Activated CD4-positive, alpha-beta T cell treated with anti-CD3 and anti-CD28 coated beads for 36 hours (primary cell): ENCODE results near the gene VAV2. TPM values are rescaled to one million over a fixed set of nuclear protein-coding genes. Genes with fewer than 3 reads are reported as not detected.

Source experiments
- ATAC-seq: fragments of 200-7000 bp; cut with Tn5 transposase; one replicate; pipeline ENCODE4 v1.10.0; 2021; ENCODE audit warnings: mild to moderate bottlenecking, moderate library complexity
- CTCF ChIA-PET: fragments of 350-600 bp; sonication (Branson Sonifier 250); formaldehyde crosslinking; loops from one replicate; lab custom pipeline; 2021; ENCODE audit warnings: antibody characterized with exemption; lab: Charles Lee
- POLR2A ChIA-PET: fragments of 350-600 bp; sonication (Branson Sonifier 250); formaldehyde crosslinking; loops from one replicate; lab custom pipeline; 2021; ENCODE audit warnings: antibody characterized with exemption, inconsistent platforms; lab: Charles Lee
- DNase-seq: peaks from one replicate; pipeline ENCODE4 v3.0.0-alpha.2; 2020
- H3K27ac Mint-ChIP-seq: one replicate; pipeline ENCODE4 v1.8.0; 2021; ENCODE audit warnings: mixed read lengths
- H3K27me3 Mint-ChIP-seq: one replicate; pipeline ENCODE4 v1.8.0; 2021; ENCODE audit warnings: mixed read lengths
- H3K36me3 Mint-ChIP-seq: one replicate; pipeline ENCODE4 v1.8.0; 2021; ENCODE audit warnings: low read depth, mixed read lengths
- H3K4me1 Mint-ChIP-seq: one replicate; pipeline ENCODE4 v1.8.0; 2021; ENCODE audit warnings: mixed read lengths
- H3K4me3 Mint-ChIP-seq: one replicate; pipeline ENCODE4 v1.8.0; 2021; ENCODE audit warnings: mild to moderate bottlenecking, moderate library complexity, mixed read lengths
- H3K9me3 Mint-ChIP-seq: one replicate; pipeline ENCODE4 v1.8.0; 2021; ENCODE audit warnings: low read depth, mixed read lengths
- intact Hi-C, 2 experiments: fragments of 100-400 bp; cut with DNase I in 1 of 2; cut with micrococcal nuclease in 1 of 2; formaldehyde crosslinking; loops; one replicate each; pipeline versions ENCODE4 v1.14.2 to v1.15.1; 2022 to 2024; cut with DNase I, micrococcal nuclease
- total RNA-seq, 2 experiments: library from RNA; stranded (reverse); gene quantifications; one replicate each; pipeline ENCODE4 v1.2.3, GENCODE V29; 2021

The VAV2 gene
- total RNA-seq, 2 experiments from 2014 or later = 5.1 to 6.5 TPM

DNA sequence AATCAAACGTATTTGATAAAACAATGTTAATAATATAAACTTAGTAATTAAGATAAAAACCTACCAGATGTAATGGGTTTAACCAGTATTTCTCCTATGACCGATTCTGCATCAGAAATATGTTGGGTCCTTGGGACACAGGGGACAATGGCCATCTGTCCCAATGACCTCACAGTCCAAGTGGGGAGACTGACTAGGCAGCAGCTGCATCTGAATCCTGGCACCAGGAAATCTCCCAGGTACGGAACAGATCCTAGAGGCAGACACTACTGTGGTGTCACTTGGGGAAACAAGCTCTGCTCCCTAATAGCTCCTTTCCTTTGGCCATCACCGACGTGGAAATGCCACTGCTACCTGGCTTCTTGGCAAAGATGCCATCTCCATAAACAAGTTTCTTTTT is 172.2 kb downstream of the VAV2 start:
- no peaks in the 10 kb centered on the region for H3K4me1 Mint-ChIP-seq
- no peak overlapping the region for H3K27ac Mint-ChIP-seq
- ChIA-PET POLR2A (no interaction called here), CTCF (no interaction called here)
- intact Hi-C loops = no loop called here
- H3K27me3 Mint-ChIP-seq = no peaks in the 10 kb centered on the region
- no peaks in the 10 kb centered on the region for H3K36me3 Mint-ChIP-seq
- H3K4me3 Mint-ChIP-seq = no peak overlapping the region
- no peaks in the 10 kb centered on the region for H3K9me3 Mint-ChIP-seq
- DNase-seq (no peak), ATAC-seq (no peak)

DNA sequence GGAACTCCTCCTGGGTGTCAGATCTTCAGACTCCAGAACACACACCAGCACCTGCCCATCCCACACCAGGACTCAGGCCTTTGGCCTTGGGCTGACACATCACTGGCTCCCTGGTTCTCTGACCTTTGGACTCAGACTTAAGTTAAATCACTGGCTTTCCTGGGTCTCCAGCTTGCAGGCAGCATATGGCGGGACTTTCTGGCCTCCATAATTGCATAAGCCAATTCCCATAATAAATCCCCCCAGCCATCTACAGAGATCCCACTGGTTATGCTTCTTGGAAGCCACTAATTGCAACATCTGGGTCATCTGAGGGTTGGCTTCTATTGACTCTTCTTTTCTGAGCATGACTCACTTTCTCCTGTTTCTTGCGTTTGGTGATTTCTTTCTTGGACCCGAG is 173.7 kb downstream of the VAV2 start:
- Mint-ChIP-seq H3K4me3 (no peak overlapping the region), H3K36me3 (no peaks in the 10 kb centered on the region), H3K27me3 (no peaks in the 10 kb centered on the region), H3K27ac (no peak overlapping the region), H3K9me3 (no peaks in the 10 kb centered on the region), H3K4me1 (no peaks in the 10 kb centered on the region)
- ChIA-PET POLR2A (no interaction called here), CTCF (interaction anchor here (0.8 kb wide), 2 partner anchors 18 to 280 kb away, joined by 3 read pairs; no protein-coding TSS in a partner anchor)
- ATAC-seq = no peak
- intact Hi-C loops = no loop called here
- DNase-seq = no peak

- H3K27ac Mint-ChIP-seq = no peak overlapping the region
- ChIA-PET POLR2A (no interaction called here), CTCF (no interaction called here)
- no peaks in the 10 kb centered on the region for H3K27me3 Mint-ChIP-seq
- H3K9me3 Mint-ChIP-seq = no peaks in the 10 kb centered on the region
- no peaks in the 10 kb centered on the region for H3K36me3 Mint-ChIP-seq
- ATAC-seq (no peak), DNase-seq (no peak)
- intact Hi-C loops = no loop called here
- H3K4me3 Mint-ChIP-seq = no peak overlapping the region
- no peaks in the 10 kb centered on the region for H3K4me1 Mint-ChIP-seq
Measured at GRCh38 chr9:133815781-133816180, 176.3 kb downstream of the VAV2 start.

- DNase-seq (no peak), ATAC-seq (no peak)
- ChIA-PET CTCF (no interaction called here), POLR2A (interaction anchor here (0.5 kb wide), 1 partner anchor 210 kb away, joined by 3 read pairs; no protein-coding TSS in a partner anchor)
- H3K4me1 Mint-ChIP-seq = no peaks in the 10 kb centered on the region
- no peaks in the 10 kb centered on the region for H3K27me3 Mint-ChIP-seq
- H3K27ac Mint-ChIP-seq = no peak overlapping the region
- H3K4me3 Mint-ChIP-seq = no peak overlapping the region
- H3K36me3 Mint-ChIP-seq = no peaks in the 10 kb centered on the region
- H3K9me3 Mint-ChIP-seq = no peaks in the 10 kb centered on the region
- intact Hi-C loops = no loop called here
Measured at GRCh38 chr9:133814586-133815208, 177.4 kb downstream of the VAV2 start.

DNA sequence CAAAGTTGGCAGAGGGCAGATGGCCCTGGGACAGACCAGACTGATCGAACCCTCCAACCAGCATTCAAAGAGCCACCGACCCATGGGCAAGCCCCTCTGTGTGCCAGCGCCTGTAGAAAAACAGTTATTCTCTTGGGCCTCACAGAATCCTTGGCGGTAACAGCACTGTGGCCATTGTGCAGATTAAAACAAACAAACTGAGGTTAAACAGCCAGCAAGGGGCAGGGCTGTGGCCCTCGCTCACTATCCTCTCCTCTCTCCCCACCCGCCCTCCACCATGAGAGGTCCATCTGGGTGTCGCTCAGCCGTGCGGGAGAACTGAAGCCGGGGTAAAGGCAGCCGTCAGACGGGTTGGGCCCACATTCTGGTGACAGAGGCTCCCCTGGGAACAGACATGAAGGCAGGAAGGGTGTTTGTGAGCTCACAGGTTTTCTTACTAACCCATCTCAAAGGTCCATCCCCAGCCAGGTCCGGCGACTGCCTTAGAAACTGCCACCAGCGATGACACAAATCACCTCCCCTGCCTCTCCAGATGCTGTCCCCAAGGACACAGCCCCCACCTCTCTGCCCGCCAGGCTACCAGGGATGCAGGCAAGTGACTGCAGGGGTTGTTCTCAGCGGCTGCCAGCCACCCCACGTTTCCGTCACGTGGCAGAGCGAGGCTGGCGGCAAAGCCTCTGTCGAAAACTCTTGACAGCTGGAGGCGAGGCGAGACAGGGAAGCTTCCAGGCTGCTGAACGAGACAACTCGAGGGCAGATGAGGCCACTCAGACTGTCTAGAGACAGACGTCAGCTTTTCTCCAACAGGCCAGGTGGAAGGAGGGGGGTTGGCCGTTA is 178.2 kb downstream of the VAV2 start:
- no peaks in the 10 kb centered on the region for H3K9me3 Mint-ChIP-seq
- H3K27me3 Mint-ChIP-seq = no peaks in the 10 kb centered on the region
- no peak overlapping the region for H3K27ac Mint-ChIP-seq
- H3K36me3 Mint-ChIP-seq = no peaks in the 10 kb centered on the region
- no peak overlapping the region for H3K4me3 Mint-ChIP-seq
- no peaks in the 10 kb centered on the region for H3K4me1 Mint-ChIP-seq
- DNase-seq (no peak), ATAC-seq (no peak)
- ChIA-PET CTCF (no interaction called here), POLR2A (no interaction called here)
- intact Hi-C loops = no loop called here

DNA sequence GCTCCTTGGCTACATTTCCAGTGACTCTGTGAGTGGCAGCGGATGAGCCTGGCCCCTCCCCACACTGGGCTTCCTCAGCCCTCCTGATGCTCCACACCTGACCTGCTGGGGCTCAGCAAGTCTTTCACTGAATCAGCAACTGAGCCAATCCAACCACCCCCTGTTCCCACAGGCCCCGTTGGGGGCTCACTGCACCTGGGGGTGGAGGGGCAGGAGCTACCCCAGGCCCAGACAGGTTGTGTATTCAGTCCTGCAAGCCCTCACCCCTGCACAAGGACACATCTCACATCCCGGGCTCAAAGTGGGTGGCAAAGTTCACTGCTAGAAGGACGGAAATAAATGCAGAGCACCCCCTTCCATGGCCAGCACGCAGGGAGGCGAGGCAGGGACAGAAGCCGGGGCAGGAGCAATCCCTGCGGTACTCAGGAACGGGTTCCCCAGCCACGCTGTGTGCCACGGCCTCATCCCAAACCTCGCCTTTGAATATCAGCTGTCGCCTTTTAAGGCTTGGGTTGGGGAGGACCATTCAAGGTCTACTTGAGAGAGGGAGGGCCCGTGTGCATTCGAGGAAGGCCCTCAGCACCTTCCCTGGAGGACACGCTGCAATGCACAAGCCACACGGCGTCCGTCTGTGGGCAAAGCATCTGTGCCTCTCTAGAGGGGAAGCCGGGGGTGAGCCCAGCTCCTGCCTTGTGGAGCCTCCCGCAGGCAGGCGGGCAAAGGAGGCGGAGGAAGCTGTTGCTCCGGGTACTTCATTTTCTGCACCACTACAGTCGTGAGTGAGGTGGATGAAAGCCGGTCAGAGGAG is 179.0 kb downstream of the VAV2 start:
- Mint-ChIP-seq H3K4me3 (no peak overlapping the region), H3K4me1 (no peaks in the 10 kb centered on the region), H3K36me3 (no peaks in the 10 kb centered on the region), H3K27me3 (no peaks in the 10 kb centered on the region), H3K9me3 (no peaks in the 10 kb centered on the region), H3K27ac (no peak overlapping the region)
- CTCF ChIA-PET = interaction anchor here (0.6 kb wide), 1 partner anchor 57 kb away, joined by 4 read pairs; no protein-coding TSS in a partner anchor
- POLR2A ChIA-PET = no interaction called here
- ATAC-seq = no peak
- intact Hi-C loops = no loop called here
- no peak for DNase-seq

- ChIA-PET CTCF (interaction anchor here (0.6 kb wide), 1 partner anchor 58 kb away, joined by 4 read pairs; no protein-coding TSS in a partner anchor), POLR2A (no interaction called here)
- H3K4me1 Mint-ChIP-seq = no peaks in the 10 kb centered on the region
- no peaks in the 10 kb centered on the region for H3K9me3 Mint-ChIP-seq
- no peaks in the 10 kb centered on the region for H3K36me3 Mint-ChIP-seq
- intact Hi-C loops = no loop called here
- no peak overlapping the region for H3K4me3 Mint-ChIP-seq
- DNase-seq (no peak), ATAC-seq (no peak)
- no peaks in the 10 kb centered on the region for H3K27me3 Mint-ChIP-seq
- no peak overlapping the region for H3K27ac Mint-ChIP-seq
Measured at GRCh38 chr9:133812077-133812868, 179.9 kb downstream of the VAV2 start.

- no peak for DNase-seq
- no peak for ATAC-seq
- ChIA-PET CTCF (no interaction called here), POLR2A (no interaction called here)
- Mint-ChIP-seq H3K4me3 (no peak overlapping the region), H3K27ac (no peak overlapping the region), H3K36me3 (no peaks in the 10 kb centered on the region), H3K27me3 (no peaks in the 10 kb centered on the region), H3K9me3 (no peaks in the 10 kb centered on the region), H3K4me1 (no peaks in the 10 kb centered on the region)
- intact Hi-C loops = no loop called here
Measured at GRCh38 chr9:133811471-133811870, 180.7 kb downstream of the VAV2 start.

DNA sequence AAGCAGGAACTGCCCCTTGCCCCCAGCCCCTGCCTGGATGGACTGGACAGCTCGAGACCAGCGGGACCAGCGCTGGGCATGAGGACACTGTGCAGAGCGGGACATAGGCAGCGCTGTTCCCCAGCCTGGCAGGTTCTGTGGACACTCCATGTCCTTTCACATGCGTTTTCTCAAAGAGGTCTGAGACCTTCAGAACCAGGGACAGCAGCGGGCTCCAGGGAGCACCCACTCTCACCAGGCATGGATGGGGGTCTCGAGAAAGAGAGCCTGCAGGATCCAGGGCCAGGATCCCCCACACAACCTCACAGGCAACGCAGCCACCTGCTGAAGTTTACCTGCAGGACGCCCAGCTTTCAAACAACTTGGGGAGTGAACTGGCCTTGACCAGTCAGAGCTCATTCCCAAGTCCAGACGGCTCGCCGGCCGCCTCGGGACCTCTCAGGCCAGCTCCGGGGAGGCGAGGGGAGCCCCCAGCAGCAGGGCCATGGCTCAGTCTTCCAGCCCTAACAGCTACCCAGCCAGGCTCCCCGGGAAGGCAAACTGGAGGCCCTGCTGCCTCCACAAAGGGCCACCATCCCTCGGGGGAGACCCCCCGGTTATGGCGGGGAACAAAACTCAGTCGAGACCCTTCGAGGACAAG is 181.4 kb downstream of the VAV2 start:
- no peaks in the 10 kb centered on the region for H3K27me3 Mint-ChIP-seq
- H3K4me1 Mint-ChIP-seq = no peaks in the 10 kb centered on the region
- no peak for ATAC-seq
- no peaks in the 10 kb centered on the region for H3K9me3 Mint-ChIP-seq
- no peaks in the 10 kb centered on the region for H3K36me3 Mint-ChIP-seq
- ChIA-PET POLR2A (no interaction called here), CTCF (no interaction called here)
- intact Hi-C loops = no loop called here
- DNase-seq = no peak
- H3K4me3 Mint-ChIP-seq = no peak overlapping the region
- H3K27ac Mint-ChIP-seq = no peak overlapping the region

DNA sequence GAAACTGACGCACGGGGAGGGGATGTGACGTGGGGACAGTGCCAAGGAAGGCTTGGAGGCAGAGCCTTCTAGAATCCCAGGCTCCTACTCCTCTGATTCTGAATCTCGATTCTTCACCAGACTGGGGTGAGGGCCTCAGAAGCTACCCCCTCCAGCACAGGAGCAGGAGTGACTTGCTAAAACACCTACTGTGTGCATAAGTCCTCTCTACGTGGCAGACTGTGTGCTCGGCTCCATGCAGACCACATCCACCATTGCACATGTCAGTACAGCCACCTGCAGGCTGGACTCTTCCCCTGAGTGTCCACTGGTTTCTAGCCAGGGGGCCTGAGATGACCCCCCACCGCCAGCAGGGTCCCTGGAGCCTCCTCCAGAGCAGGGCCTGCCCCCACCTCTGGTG is 182.8 kb downstream of the VAV2 start:
- H3K27ac Mint-ChIP-seq = no peak overlapping the region
- no peaks in the 10 kb centered on the region for H3K4me1 Mint-ChIP-seq
- ATAC-seq (no peak), DNase-seq (no peak)
- ChIA-PET POLR2A (no interaction called here), CTCF (no interaction called here)
- H3K36me3 Mint-ChIP-seq = no peaks in the 10 kb centered on the region
- H3K9me3 Mint-ChIP-seq = no peaks in the 10 kb centered on the region
- intact Hi-C loops = no loop called here
- H3K4me3 Mint-ChIP-seq = no peak overlapping the region
- H3K27me3 Mint-ChIP-seq = no peaks in the 10 kb centered on the region

DNA sequence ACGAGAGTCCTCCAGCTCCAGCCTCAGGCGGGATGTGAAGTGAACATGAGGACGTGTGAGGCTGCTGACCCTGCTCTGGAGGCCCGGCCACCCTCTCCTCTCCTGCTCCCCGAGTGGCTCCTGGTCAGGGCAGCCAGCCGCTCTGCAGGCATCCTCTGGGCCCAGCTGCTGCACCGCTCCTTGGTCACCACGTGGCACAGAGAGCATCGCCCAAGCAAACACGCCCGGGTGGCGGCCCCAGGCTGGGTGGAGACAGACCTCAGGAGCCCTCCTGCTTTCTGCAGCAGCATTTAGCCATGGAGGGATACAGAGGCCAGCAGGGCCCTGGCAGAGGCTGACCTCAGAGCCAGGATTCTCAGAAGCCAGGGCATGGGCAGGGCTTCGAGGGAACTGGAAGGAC is 184.3 kb downstream of the VAV2 start:
- intact Hi-C loops = no loop called here
- Mint-ChIP-seq H3K27ac (no peak overlapping the region), H3K27me3 (no peaks in the 10 kb centered on the region), H3K4me1 (no peaks in the 10 kb centered on the region), H3K9me3 (no peaks in the 10 kb centered on the region), H3K36me3 (no peaks in the 10 kb centered on the region), H3K4me3 (no peak overlapping the region)
- POLR2A ChIA-PET = no interaction called here
- DNase-seq = no peak
- CTCF ChIA-PET = no interaction called here
- no peak for ATAC-seq
